Ishikawa (cell line): ENCODE data around the gene DMC1.

ENCODE experiments used
- CEBPB ChIP-seq: IDR thresholded peaks from 2 replicates; pipeline ENCODE4 v1.6.1; 2012
- CREB1 ChIP-seq: IDR thresholded peaks from 2 replicates; pipeline ENCODE4 v1.6.1; 2012; ENCODE audit warnings: low read depth
- EGR1 ChIP-seq: IDR thresholded peaks from 2 replicates; pipeline ENCODE4 v1.6.1; 2012
- EP300 ChIP-seq: IDR thresholded peaks from 2 replicates; pipeline ENCODE4 v1.6.1; 2012; ENCODE audit warnings: borderline replicate concordance
- FOXM1 ChIP-seq: IDR thresholded peaks from 2 replicates; pipeline ENCODE4 v1.6.1; 2012; ENCODE audit warnings: low read depth, borderline replicate concordance
- NFIC ChIP-seq: IDR thresholded peaks from 2 replicates; pipeline ENCODE4 v1.6.1; 2012
- RAD21 ChIP-seq: IDR thresholded peaks from 2 replicates; pipeline ENCODE4 v1.6.1; 2012; ENCODE audit warnings: low read depth
- REST ChIP-seq: IDR thresholded peaks from 2 replicates; pipeline ENCODE4 v1.6.1; 2012; ENCODE audit warnings: low read depth, mild to moderate bottlenecking
- TAF1 ChIP-seq: IDR thresholded peaks from 2 replicates; pipeline ENCODE4 v1.6.1; 2012; ENCODE audit warnings: low read depth, mild to moderate bottlenecking
- TCF12 ChIP-seq: IDR thresholded peaks from 2 replicates; pipeline ENCODE4 v1.6.1; 2012; ENCODE audit warnings: low read depth
- TEAD4 ChIP-seq: IDR thresholded peaks from 2 replicates; pipeline ENCODE4 v1.6.1; 2012
- YY1 ChIP-seq: IDR thresholded peaks from 2 replicates; pipeline ENCODE4 v1.6.1; 2012; ENCODE audit warnings: low read depth
- ZBTB7A ChIP-seq: IDR thresholded peaks from 2 replicates; pipeline ENCODE4 v1.6.1; 2012; ENCODE audit warnings: low read depth
- TF ChIP-seq, protein P1 (sequence below): IDR thresholded peaks from 2 replicates; pipeline ENCODE4 v1.6.1; 2012
- TF ChIP-seq, protein P2 (sequence below): IDR thresholded peaks from 2 replicates; pipeline ENCODE4 v1.6.1; 2012

Gene DMC1

GRCh38 chr22:38506118-38506962 lies 63.6 kb downstream of the DMC1 start, which contains the start of gene DDX17:
Gene DDX17 (minus strand): TSS chr22:38506311.
- TF ChIP-seq TCF12 (peak; percentile 10; the same call in 1 of the 2 replicates), EP300 (no peak; the same call in 1 of the 2 replicates), CEBPB (no peak), EGR1 (no peak), CREB1 (no peak), NFIC (no peak), FOXM1 (no peak), ZBTB7A (no peak), REST (no peak), RAD21 (no peak), TAF1 (peak; percentile 81), TEAD4 (peak; percentile 79), YY1 (peak; percentile 96)
- TF ChIP-seq, protein P1, sequence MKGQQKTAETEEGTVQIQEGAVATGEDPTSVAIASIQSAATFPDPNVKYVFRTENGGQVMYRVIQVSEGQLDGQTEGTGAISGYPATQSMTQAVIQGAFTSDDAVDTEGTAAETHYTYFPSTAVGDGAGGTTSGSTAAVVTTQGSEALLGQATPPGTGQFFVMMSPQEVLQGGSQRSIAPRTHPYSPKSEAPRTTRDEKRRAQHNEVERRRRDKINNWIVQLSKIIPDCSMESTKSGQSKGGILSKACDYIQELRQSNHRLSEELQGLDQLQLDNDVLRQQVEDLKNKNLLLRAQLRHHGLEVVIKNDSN: peak; percentile 11; the same call in 1 of the 2 replicates
- TF ChIP-seq, protein P2, sequence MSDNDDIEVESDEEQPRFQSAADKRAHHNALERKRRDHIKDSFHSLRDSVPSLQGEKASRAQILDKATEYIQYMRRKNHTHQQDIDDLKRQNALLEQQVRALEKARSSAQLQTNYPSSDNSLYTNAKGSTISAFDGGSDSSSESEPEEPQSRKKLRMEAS: no peak; the same call in 1 of the 2 replicates

- TF ChIP-seq, protein P1: no peak
- TF ChIP-seq, protein P2: peak; percentile 25; the same call in 1 of the 2 replicates
- TF ChIP-seq TAF1: no peak; the same call in 1 of the 2 replicates
- no peak for TF ChIP-seq TEAD4
- peak; percentile 43; the same call in 1 of the 2 replicates for TF ChIP-seq NFIC
- peak; percentile 23; the same call in 1 of the 2 replicates for TF ChIP-seq EGR1
- no peak for TF ChIP-seq RAD21
- TF ChIP-seq ZBTB7A: no peak; the same call in 1 of the 2 replicates
- TF ChIP-seq TCF12: 0 out of 2 replicates have a peak, but pooled peaks have one; percentile 24
- no peak for TF ChIP-seq YY1
- no peak for TF ChIP-seq EP300
- no peak for TF ChIP-seq CEBPB
- no peak for TF ChIP-seq CREB1
- TF ChIP-seq FOXM1: no peak
- TF ChIP-seq REST: no peak
These were observed 64.4 kb downstream of the DMC1 start for GRCh38 chr22:38505541-38506117.

DNA sequence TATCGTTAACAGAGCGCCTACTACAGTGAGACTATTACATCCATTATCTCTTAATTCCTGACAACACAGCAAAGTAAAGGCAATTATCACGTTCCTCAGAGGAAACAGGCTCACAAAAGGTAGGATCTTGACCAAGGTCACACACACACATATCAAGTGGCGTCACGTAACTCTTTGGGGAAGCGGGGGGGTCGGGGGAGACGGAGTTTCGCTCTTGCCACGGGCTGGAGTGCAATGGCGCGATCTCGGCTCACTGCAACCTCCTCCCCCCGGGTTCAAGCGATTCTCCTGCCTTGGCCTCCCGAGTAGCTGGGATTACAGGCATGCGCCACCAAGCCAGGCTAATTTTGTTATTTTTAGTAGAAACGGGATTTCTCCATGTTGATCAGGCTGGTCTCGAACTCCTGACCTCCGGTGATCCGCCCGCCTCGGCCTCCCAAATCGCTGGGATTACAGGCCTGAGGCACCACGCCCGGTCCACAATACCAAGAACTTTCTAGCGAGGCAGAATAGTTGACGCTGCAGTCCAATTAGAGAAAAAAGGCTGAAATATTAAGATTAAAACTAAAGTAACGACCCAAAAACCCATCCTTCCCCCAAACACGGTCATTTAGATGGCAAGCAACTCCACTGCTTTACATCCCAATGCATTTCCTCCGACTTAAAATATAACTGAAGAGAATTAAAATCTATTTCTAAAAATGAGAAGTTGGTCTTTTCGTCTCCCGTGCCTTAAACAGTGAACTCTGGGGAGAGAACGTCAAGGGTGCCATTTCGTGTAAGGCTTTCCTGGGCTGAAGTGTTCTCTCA lies 65.0 kb downstream of the DMC1 start:
- no peak for TF ChIP-seq CREB1
- TF ChIP-seq TCF12: no peak
- TF ChIP-seq YY1: no peak
- TF ChIP-seq TAF1: no peak
- no peak for TF ChIP-seq NFIC
- TF ChIP-seq TEAD4: no peak
- TF ChIP-seq ZBTB7A: no peak
- no peak for TF ChIP-seq RAD21
- no peak for TF ChIP-seq EP300
- TF ChIP-seq EGR1: no peak
- TF ChIP-seq REST: no peak
- TF ChIP-seq, protein P1: no peak
- TF ChIP-seq, protein P2: no peak
- TF ChIP-seq CEBPB: no peak
- TF ChIP-seq FOXM1: no peak
